K562 (cell line): Measurements from ENCODE around the gene RPL36AL. TPM values are rescaled to one million over a fixed set of nuclear protein-coding genes. Genes with fewer than 3 reads are reported as not detected.
"Not testable (repeated sequence)": the region's sequence is repeated elsewhere in the genome, so short reads cannot be mapped to it uniquely, and the experiment has no call there.

Experiments used
- ATAC-seq: fragments of 200-7000 bp; cut with Tn5 transposase; 3 replicates; pipeline ENCODE4 v1.9.1; 2020; ENCODE audit warnings: moderate library complexity
- BruUV-seq: library from RNA; stranded (reverse); fragments of 400-500 nt; replicated peaks from 2 replicates; lab custom pipeline; 2021; lab: Mats Ljungman, UMichigan
- CTCF ChIA-PET: fragments of 300-600 bp; formaldehyde crosslinking; extraction: SDS; loops from one replicate; lab custom pipeline; 2021; ENCODE audit warnings: low intra/inter-chr PET ratio; lab: Yijun Ruan, JAX
- POLR2A ChIA-PET: fragments of 300-600, 350-650 bp; sonication (Branson Sonifier 250); formaldehyde crosslinking; extraction: SDS; loops from one replicate; lab custom pipeline; 2021; ENCODE audit warnings: antibody characterized with exemption, inconsistent platforms; lab: Yijun Ruan, JAX
- DNase-seq, 4 experiments: peaks; one replicate each; pipeline versions ENCODE4 v3.0.0 to v3.0.0-alpha.2; 2011 to 2018; ENCODE audit warnings: low spot score in 3 of 4, mixed read lengths in 3 of 4; ENCODE audit errors: extremely low read depth in 1 of 4
- FAIRE-seq: peaks from 2 replicates; lab custom pipeline; 2011; peaks lifted over from hg19 to GRCh38; lab: Jason Lieb, UNC
- H2AFZ ChIP-seq: 2 replicates; pipeline ENCODE4 v1.6.0; 2011; ENCODE audit warnings: low read depth, low read length, control low read depth, inconsistent platforms
- H3K27ac ChIP-seq: fragments of 200-600 bp; 3 replicates; pipeline ENCODE4 v1.8.0; 2011; ENCODE audit warnings: low read depth, mild to moderate bottlenecking, control low read depth, inconsistent platforms, low read length, moderate library complexity, mixed read lengths; ENCODE audit errors: extremely low read depth
- H3K27me3 ChIP-seq, 2 experiments: fragments of 300-600 bp in 1 of 2; 2 replicates in 1 of 2; 3 replicates in 1 of 2; pipeline versions ENCODE4 v1.6.0 to v1.8.0; 2011; ENCODE audit warnings: inconsistent platforms in 2 of 2, low read length in 2 of 2, mild to moderate bottlenecking in 1 of 2, mixed read lengths in 1 of 2, moderate library complexity in 1 of 2; ENCODE audit not compliant: control insufficient read depth in 2 of 2, insufficient read depth in 2 of 2
- H3K36me3 ChIP-seq: fragments of 300-600 bp; 3 replicates; pipeline ENCODE4 v1.8.0; 2011; ENCODE audit warnings: mild to moderate bottlenecking, low read length, inconsistent platforms; ENCODE audit not compliant: control insufficient read depth, insufficient read depth
- H3K4me1 ChIP-seq, 2 experiments: fragments of 200-600 bp in 1 of 2; replicated peaks in 1 of 2; 2 replicates in 1 of 2; 3 replicates in 1 of 2; pipeline versions ENCODE4 v1.5.1 to v1.8.0; 2011; ENCODE audit warnings: inconsistent platforms in 2 of 2, low read length in 2 of 2, mild to moderate bottlenecking in 1 of 2, mixed read lengths in 1 of 2, moderate library complexity in 1 of 2; ENCODE audit not compliant: control insufficient read depth in 2 of 2, insufficient read depth in 2 of 2
- H3K4me2 ChIP-seq: 2 replicates; pipeline ENCODE4 v1.6.1; 2011; ENCODE audit warnings: low read length, control low read depth, inconsistent platforms, mixed read lengths; ENCODE audit not compliant: insufficient read depth
- H3K4me3 ChIP-seq: fragments of 200-600 bp; sonication (generic), shearing (Covaris generic); 2 replicates; pipeline ENCODE4 v1.5.1; 2016; ENCODE audit warnings: control low read depth, inconsistent platforms
- H3K79me2 ChIP-seq: fragments of 200-600 bp; 3 replicates; pipeline ENCODE4 v1.8.0; 2011; ENCODE audit warnings: low read length, inconsistent platforms; ENCODE audit not compliant: control insufficient read depth, insufficient read depth
- H3K9ac ChIP-seq, 2 experiments: 2 replicates each; pipeline versions ENCODE4 v1.6.0 to v1.6.1; 2011; ENCODE audit warnings: low read depth in 2 of 2, low read length in 2 of 2, control low read depth in 1 of 2, inconsistent platforms in 1 of 2, mild to moderate bottlenecking in 1 of 2, mixed read lengths in 1 of 2; ENCODE audit not compliant: insufficient read depth in 1 of 2
- H3K9me1 ChIP-seq: one replicate; pipeline ENCODE4 v1.6.0; 2011; ENCODE audit warnings: inconsistent platforms, mild to moderate bottlenecking, low read length, moderate library complexity; ENCODE audit not compliant: control insufficient read depth, insufficient read depth
- H3K9me3 ChIP-seq: replicated peaks from 2 replicates; pipeline ENCODE4 v1.5.1; 2011; ENCODE audit warnings: low read depth, low read length, inconsistent platforms; ENCODE audit not compliant: control insufficient read depth, insufficient read depth
- H4K20me1 ChIP-seq: replicated peaks from 2 replicates; pipeline ENCODE4 v1.6.1; 2011; ENCODE audit warnings: low read length, inconsistent platforms, mixed read lengths; ENCODE audit not compliant: control insufficient read depth, insufficient read depth
- CHD1 ChIP-seq: fragments of 200-600 bp; sonication (generic); IDR thresholded peaks from one replicate; pipeline ENCODE4 v1.6.1; 2012; ENCODE audit warnings: mild to moderate bottlenecking, moderate library complexity, low read length, inconsistent platforms
- ETV1 ChIP-seq: fragments of 450-650 bp; conservative IDR thresholded peaks from 2 replicates; pipeline ENCODE4 v1.6.1; 2016; ENCODE audit warnings: missing genetic modification characterization, control low read depth, low read depth, missing compliant biosample characterization
- WGBS: fragments of 100-300 bp; shearing (Covaris generic); methylation state at CpG from one replicate; pipeline ENCODE4 v1.1.6; 2016; ENCODE audit warnings: low coverage, mixed read lengths; ENCODE audit not compliant: insufficient coverage; ENCODE audit errors: missing lambda C conversion rate; 5-methylcytosine and 5-hydroxymethylcytosine counted together
- in situ Hi-C: fragments of 300-500 bp; cut with MboI; formaldehyde crosslinking; loops from 4 replicates; pipeline ENCODE4 v1.15.0; 2018; ENCODE audit warnings: inconsistent platforms, mixed read lengths
- intact Hi-C: fragments of 100-400 bp; cut with micrococcal nuclease; formaldehyde crosslinking; loops from 2 replicates; pipeline ENCODE4 v1.14.2; 2022
- polyA plus RNA-seq, 8 experiments: library from polyadenylated mRNA; depleted of rRNA in 4 of 8; stranded (reverse) in 5 of 8; unstranded in 3 of 8; fragments of >200 nt; fragmentation: Nextera tagmentation in 2 of 8; fragmentation: Illumina TruSeq in 1 of 8; extraction: Ambion mirVana in 2 of 8; extraction: Trizol in 1 of 8; gene quantifications; 2 replicates each; pipeline versions ENCODE4 v1.2.1 to v1.2.3, GENCODE V29; 2011 to 2014; ENCODE audit warnings: inconsistent platforms in 1 of 8, missing spikeins in 1 of 8
- total RNA-seq, 7 experiments: library from RNA; depleted of rRNA in 6 of 7; stranded (reverse); fragments of >200 nt in 6 of 7; fragmentation: Illumina TruSeq in 2 of 7; extraction: Trizol in 2 of 7; gene quantifications; 2 replicates each; pipeline versions ENCODE4 v1.2.1 to v1.2.3, GENCODE V29; 2011 to 2021; ENCODE audit warnings: low replicate concordance in 1 of 7
- TF ChIP-seq, protein P1 (sequence below): sonication (generic); formaldehyde crosslinking; IDR thresholded peaks from 2 replicates; pipeline ENCODE4 v1.8.1; 2022; ENCODE audit warnings: missing genetic modification reagents

Gene RPL36AL
- total and polyA plus RNA-seq, 9 of the 15 experiments (the other 6 are each of a cell fraction or from before 2014, with no cell fraction given) = 146 to 674 (median 360) TPM

DNA sequence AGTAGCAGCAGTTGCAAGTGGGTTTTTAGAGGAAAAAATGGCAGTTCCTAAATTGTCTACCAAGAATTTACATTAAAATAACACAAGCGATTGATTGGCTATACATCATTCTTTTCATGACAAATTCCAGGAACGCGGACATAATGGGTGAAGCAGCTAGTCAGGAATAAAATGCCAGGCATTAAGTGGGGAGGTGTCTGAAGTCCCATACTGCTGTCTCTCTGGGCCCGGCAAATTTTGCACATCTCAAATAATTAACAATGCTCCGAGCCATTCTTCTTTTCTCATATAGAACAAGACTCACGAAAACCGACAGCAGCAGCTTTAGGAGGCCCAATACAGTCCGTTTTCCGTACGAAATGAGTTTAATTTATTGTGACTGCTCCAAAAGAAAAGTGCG lies 696 bp downstream of the RPL36AL start:
- FAIRE-seq = no peak
- intact Hi-C loops = loop anchor here (1.0 to 10.0 kb wide), 3 partner anchors 21 to 155 kb away; partner anchors contain the start of genes LRR1 and RPS29
- Histone ChIP-seq H3K27ac (peak overlapping the region; percentile 98), H3K4me1 (peaks cover 4 to 14% of the 10 kb centered on the region in 2 experiments; a peak in 4 of 5 replicates), H3K9me1 (peaks cover 3% of the 10 kb centered on the region), H3K79me2 (peaks cover 81% of the 10 kb centered on the region), H3K27me3 (no peaks in the 10 kb centered on the region), H3K4me3 (peak overlapping the region; percentile 89), H3K4me2 (peak overlapping the region; percentile 82), H3K9me3 (no peaks in the 10 kb centered on the region), H4K20me1 (peaks cover 7% of the 10 kb centered on the region)
- WGBS = 2% methylated on average over 11 of the region's 11 CpGs
- CTCF ChIA-PET = interaction anchor here (0.6 to 0.7 kb wide), 2 partner anchors 33 to 1047 kb away, joined by 3 read pairs; partner anchors contain the start of gene RPS29
- no peak for DNase-seq
- in situ Hi-C loops = no loop called here
- BruUV-seq = TSS peak; percentile 72
- TF ChIP-seq, protein P1, sequence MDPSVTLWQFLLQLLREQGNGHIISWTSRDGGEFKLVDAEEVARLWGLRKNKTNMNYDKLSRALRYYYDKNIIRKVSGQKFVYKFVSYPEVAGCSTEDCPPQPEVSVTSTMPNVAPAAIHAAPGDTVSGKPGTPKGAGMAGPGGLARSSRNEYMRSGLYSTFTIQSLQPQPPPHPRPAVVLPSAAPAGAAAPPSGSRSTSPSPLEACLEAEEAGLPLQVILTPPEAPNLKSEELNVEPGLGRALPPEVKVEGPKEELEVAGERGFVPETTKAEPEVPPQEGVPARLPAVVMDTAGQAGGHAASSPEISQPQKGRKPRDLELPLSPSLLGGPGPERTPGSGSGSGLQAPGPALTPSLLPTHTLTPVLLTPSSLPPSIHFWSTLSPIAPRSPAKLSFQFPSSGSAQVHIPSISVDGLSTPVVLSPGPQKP (CRISPR knock-in tag) = no peak
- peak; percentile 82 for TF ChIP-seq CHD1
- TF ChIP-seq ETV1 = no peak
- TF ChIP-seq, all 486 proteins: peak for 1
- Histone ChIP-seq H3K36me3 (peaks cover 51% of the 10 kb centered on the region), H2AFZ (no peak overlapping the region; the same call in 1 of the 2 replicates), H3K9ac (peak overlapping the region; percentile 97 to 99)
- POLR2A ChIA-PET = interaction anchor here (0.6 to 5.3 kb wide), 17 partner anchors 7 to 1179 kb away, joined by 3 to 36 read pairs (median 5); partner anchors contain the start of genes DNAAF2, KLHDC2, LRR1 and NEMF
- no peak for ATAC-seq

DNA sequence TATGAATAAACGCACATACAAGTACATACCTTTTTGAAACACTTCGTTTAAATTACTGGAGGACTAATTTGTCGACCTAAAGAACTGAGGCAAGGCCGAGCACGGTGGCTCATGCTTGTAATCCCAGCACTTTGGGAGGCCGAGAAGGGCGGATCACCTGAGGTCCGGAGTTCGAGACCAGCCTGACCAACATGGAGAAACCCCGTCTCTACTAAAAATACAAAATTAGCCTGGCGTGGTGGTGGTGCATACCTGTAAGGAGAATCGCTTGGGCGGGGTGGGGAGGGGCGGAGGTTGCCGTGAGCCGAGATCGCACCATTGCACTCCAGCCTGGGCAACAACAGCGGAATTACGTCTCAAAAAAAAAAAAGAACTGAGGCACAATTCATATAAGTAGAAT lies 1.2 kb downstream of the RPL36AL start:
- in situ Hi-C loops, intact Hi-C loops, H2AFZ ChIP-seq, CTCF ChIA-PET, BruUV-seq, H3K27me3 ChIP-seq, H4K20me1 ChIP-seq, H3K9me1 ChIP-seq, H3K9me3 ChIP-seq, DNase-seq, ATAC-seq: not testable (repeated sequence)
- under 1% methylated on average over 10 of the region's 19 CpGs for WGBS
- POLR2A ChIA-PET = interaction anchor here (0.6 to 5.3 kb wide), 6 partner anchors 9 to 894 kb away, joined by 3 to 36 read pairs (median 16); partner anchors contain the start of genes DNAAF2, LRR1 and RPS29
- Histone ChIP-seq H3K79me2 (peaks cover 77% of the 10 kb centered on the region), H3K4me2 (peak overlapping the region; percentile 82), H3K4me1 (peaks cover 4 to 14% of the 10 kb centered on the region in 2 experiments; a peak in 4 of 5 replicates), H3K27ac (peak overlapping the region; percentile 98), H3K9ac (peak overlapping the region; percentile 97 to 99), H3K4me3 (peak overlapping the region; percentile 89), H3K36me3 (peaks cover 53% of the 10 kb centered on the region)
- FAIRE-seq = peak; percentile 15
